CD4-positive, CD25-positive, alpha-beta regulatory T cell (primary cell): ENCODE data around the gene COMP. TPM values are rescaled to one million over a fixed set of nuclear protein-coding genes. Genes with fewer than 3 reads are reported as not detected.

Experiments used
- ATAC-seq, 2 donors: fragments of 150-1000 bp; cut with Tn5 transposase; one replicate each; pipeline ENCODE4 v1.10.0; 2021; ENCODE audit warnings: low read depth in 2 of 2, moderate number of reproducible peaks in 2 of 2, moderate library complexity in 1 of 2
- DNase-seq, 3 donors: peaks; one replicate each; pipeline versions ENCODE4 v3.0.0 to v3.0.0-alpha.2; 2012 to 2022; ENCODE audit warnings: mixed read lengths in 1 of 3
- H3K27ac ChIP-seq: one replicate; pipeline ENCODE4 v1.7.0; 2013; ENCODE audit warnings: mild to moderate bottlenecking, low read length; ENCODE audit not compliant: insufficient read depth, poor library complexity, severe bottlenecking
- H3K27me3 ChIP-seq: one replicate; pipeline ENCODE4 v1.7.0; 2013; ENCODE audit warnings: low read length; ENCODE audit not compliant: control insufficient read depth, insufficient read depth
- H3K36me3 ChIP-seq: one replicate; pipeline ENCODE4 v1.7.0; 2013; ENCODE audit warnings: mild to moderate bottlenecking, low read length, moderate library complexity; ENCODE audit not compliant: control insufficient read depth, insufficient read depth
- H3K4me1 ChIP-seq: 2 replicates; pipeline ENCODE4 v1.7.0; 2013; ENCODE audit warnings: mild to moderate bottlenecking, low read length; ENCODE audit not compliant: insufficient read depth, control insufficient read depth, poor library complexity, severe bottlenecking
- H3K4me3 ChIP-seq: one replicate; pipeline ENCODE4 v1.7.0; 2013; ENCODE audit warnings: low read depth, mild to moderate bottlenecking, low read length, moderate library complexity
- H3K9me3 ChIP-seq, 2 experiments: 1 replicate in 1 of 2; 2 replicates in 1 of 2; pipeline ENCODE4 v1.7.0; 2013; ENCODE audit warnings: low read length in 2 of 2, mild to moderate bottlenecking in 1 of 2, moderate library complexity in 1 of 2; ENCODE audit not compliant: control insufficient read depth in 2 of 2
- H3K27ac Mint-ChIP-seq, 3 donors: one replicate each; pipeline ENCODE4 v1.8.0; 2020 to 2022; ENCODE audit warnings: mild to moderate bottlenecking in 3 of 3, mixed read lengths in 3 of 3, moderate library complexity in 2 of 3
- H3K27me3 Mint-ChIP-seq: one replicate; pipeline ENCODE4 v1.8.0; 2022; ENCODE audit warnings: mild to moderate bottlenecking, mixed read lengths
- H3K36me3 Mint-ChIP-seq: one replicate; pipeline ENCODE4 v1.8.0; 2020; ENCODE audit warnings: mixed read lengths
- H3K4me1 Mint-ChIP-seq, 4 donors: one replicate each; pipeline ENCODE4 v1.8.0; 2020 to 2022; ENCODE audit warnings: mixed read lengths in 4 of 4, mild to moderate bottlenecking in 1 of 4
- H3K4me3 Mint-ChIP-seq, 4 donors: one replicate each; pipeline ENCODE4 v1.8.0; 2020 to 2022; ENCODE audit warnings: mild to moderate bottlenecking in 4 of 4, mixed read lengths in 4 of 4, moderate library complexity in 3 of 4
- H3K9me3 Mint-ChIP-seq, 7 donors: one replicate each; pipeline ENCODE4 v1.8.0; 2020 to 2022; ENCODE audit warnings: mixed read lengths in 7 of 7, mild to moderate bottlenecking in 3 of 7, moderate library complexity in 2 of 7
- polyA plus RNA-seq, 4 donors: library from polyadenylated mRNA; unstranded; fragments of 300-500 nt; fragmentation: Illumina TruSeq; gene quantifications; one replicate each; pipeline ENCODE4 v1.2.3, GENCODE V29; 2021
- total RNA-seq: library from RNA; stranded (reverse); gene quantifications from one replicate; pipeline ENCODE4 v1.2.3, GENCODE V29; 2022

The COMP gene
- total and polyA plus RNA-seq, 5 donors from 2014 or later: not detected

GRCh38 chr19:18776288-18776594, 14.9 kb downstream of the COMP start:
- H3K4me3 Mint-ChIP-seq: no peak overlapping the region
- H3K4me1 ChIP-seq: no peaks in the 10 kb centered on the region
- no peaks in the 10 kb centered on the region for H3K27me3 ChIP-seq
- H3K27me3 Mint-ChIP-seq: no peaks in the 10 kb centered on the region
- H3K9me3 Mint-ChIP-seq: no peaks in the 10 kb centered on the region
- H3K9me3 ChIP-seq: no peaks in the 10 kb centered on the region
- no peak overlapping the region for H3K27ac Mint-ChIP-seq
- DNase-seq (no peak), ATAC-seq (no peak)
- no peak overlapping the region for H3K27ac ChIP-seq
- peaks cover 3% of the 10 kb centered on the region for H3K36me3 Mint-ChIP-seq
- H3K4me3 ChIP-seq: no peak overlapping the region
- H3K36me3 ChIP-seq: no peaks in the 10 kb centered on the region
- peaks cover 0 to 1% (median 0%) of the 10 kb centered on the region in 4 donors for H3K4me1 Mint-ChIP-seq

- H3K36me3 ChIP-seq: no peaks in the 10 kb centered on the region
- no peaks in the 10 kb centered on the region for H3K9me3 ChIP-seq
- no peaks in the 10 kb centered on the region for H3K9me3 Mint-ChIP-seq
- H3K27ac Mint-ChIP-seq: no peak overlapping the region
- peaks cover 5% of the 10 kb centered on the region for H3K36me3 Mint-ChIP-seq
- H3K4me3 ChIP-seq: no peak overlapping the region
- no peaks in the 10 kb centered on the region for H3K4me1 ChIP-seq
- ATAC-seq (no peak), DNase-seq (no peak)
- peaks cover 0 to 1% (median 0%) of the 10 kb centered on the region in 4 donors for H3K4me1 Mint-ChIP-seq
- no peak overlapping the region for H3K27ac ChIP-seq
- no peak overlapping the region for H3K4me3 Mint-ChIP-seq
- H3K27me3 Mint-ChIP-seq: no peaks in the 10 kb centered on the region
- H3K27me3 ChIP-seq: no peaks in the 10 kb centered on the region
These were observed 15.4 kb downstream of the COMP start for GRCh38 chr19:18775586-18776287.

- no peaks in the 10 kb centered on the region for H3K36me3 ChIP-seq
- H3K27ac Mint-ChIP-seq: no peak overlapping the region
- H3K4me1 Mint-ChIP-seq: peaks cover 0 to 1% (median 0%) of the 10 kb centered on the region in 4 donors
- H3K27ac ChIP-seq: no peak overlapping the region
- no peaks in the 10 kb centered on the region for H3K27me3 Mint-ChIP-seq
- peaks cover 9% of the 10 kb centered on the region for H3K36me3 Mint-ChIP-seq
- ATAC-seq (no peak), DNase-seq (no peak)
- no peaks in the 10 kb centered on the region for H3K9me3 Mint-ChIP-seq
- no peak overlapping the region for H3K4me3 Mint-ChIP-seq
- no peaks in the 10 kb centered on the region for H3K9me3 ChIP-seq
- H3K27me3 ChIP-seq: no peaks in the 10 kb centered on the region
- H3K4me1 ChIP-seq: no peaks in the 10 kb centered on the region
- H3K4me3 ChIP-seq: no peak overlapping the region
These were observed 16.2 kb downstream of the COMP start for GRCh38 chr19:18774782-18775444.

- Mint-ChIP-seq H3K27ac (no peak overlapping the region), H3K27me3 (no peaks in the 10 kb centered on the region), H3K36me3 (peaks cover 9% of the 10 kb centered on the region), H3K9me3 (no peaks in the 10 kb centered on the region), H3K4me3 (no peak overlapping the region), H3K4me1 (peaks cover 0 to 1% (median 0%) of the 10 kb centered on the region in 4 donors)
- H3K27me3 ChIP-seq: no peaks in the 10 kb centered on the region
- H3K27ac ChIP-seq: no peak overlapping the region
- ATAC-seq (no peak), DNase-seq (no peak)
- H3K36me3 ChIP-seq: no peaks in the 10 kb centered on the region
- H3K9me3 ChIP-seq: no peaks in the 10 kb centered on the region
- H3K4me1 ChIP-seq: no peaks in the 10 kb centered on the region
- no peak overlapping the region for H3K4me3 ChIP-seq
These were observed 17.0 kb downstream of the COMP start for GRCh38 chr19:18774107-18774506.

DNA sequence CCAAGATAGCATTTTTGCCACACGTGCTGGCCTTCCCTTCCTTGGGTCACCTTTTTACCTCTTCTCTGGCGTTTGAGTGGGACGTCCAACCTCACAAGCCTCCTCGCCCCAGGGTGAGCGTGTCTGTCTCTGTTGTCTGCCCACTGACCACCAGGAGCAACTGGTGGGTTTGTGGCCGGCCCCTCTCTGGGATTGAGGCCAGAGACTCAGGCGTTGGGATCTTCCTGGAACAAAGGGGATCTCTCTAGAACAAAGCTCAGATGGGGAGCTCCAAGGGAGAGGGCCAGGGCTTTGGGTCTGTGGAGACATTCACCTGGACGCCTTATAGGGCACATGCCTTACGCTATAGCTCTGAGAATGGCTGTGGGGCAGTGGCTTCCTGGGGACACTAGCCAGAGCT, 17.4 kb downstream of the COMP start:
- H3K36me3 ChIP-seq: no peaks in the 10 kb centered on the region
- H3K27ac ChIP-seq: no peak overlapping the region
- Mint-ChIP-seq H3K9me3 (no peaks in the 10 kb centered on the region), H3K4me3 (no peak overlapping the region), H3K4me1 (peaks cover 0 to 1% (median 0%) of the 10 kb centered on the region in 4 donors), H3K36me3 (peaks cover 9% of the 10 kb centered on the region), H3K27ac (no peak overlapping the region), H3K27me3 (no peaks in the 10 kb centered on the region)
- no peaks in the 10 kb centered on the region for H3K27me3 ChIP-seq
- ATAC-seq (no peak), DNase-seq (no peak)
- no peak overlapping the region for H3K4me3 ChIP-seq
- H3K9me3 ChIP-seq: no peaks in the 10 kb centered on the region
- H3K4me1 ChIP-seq: no peaks in the 10 kb centered on the region

DNA sequence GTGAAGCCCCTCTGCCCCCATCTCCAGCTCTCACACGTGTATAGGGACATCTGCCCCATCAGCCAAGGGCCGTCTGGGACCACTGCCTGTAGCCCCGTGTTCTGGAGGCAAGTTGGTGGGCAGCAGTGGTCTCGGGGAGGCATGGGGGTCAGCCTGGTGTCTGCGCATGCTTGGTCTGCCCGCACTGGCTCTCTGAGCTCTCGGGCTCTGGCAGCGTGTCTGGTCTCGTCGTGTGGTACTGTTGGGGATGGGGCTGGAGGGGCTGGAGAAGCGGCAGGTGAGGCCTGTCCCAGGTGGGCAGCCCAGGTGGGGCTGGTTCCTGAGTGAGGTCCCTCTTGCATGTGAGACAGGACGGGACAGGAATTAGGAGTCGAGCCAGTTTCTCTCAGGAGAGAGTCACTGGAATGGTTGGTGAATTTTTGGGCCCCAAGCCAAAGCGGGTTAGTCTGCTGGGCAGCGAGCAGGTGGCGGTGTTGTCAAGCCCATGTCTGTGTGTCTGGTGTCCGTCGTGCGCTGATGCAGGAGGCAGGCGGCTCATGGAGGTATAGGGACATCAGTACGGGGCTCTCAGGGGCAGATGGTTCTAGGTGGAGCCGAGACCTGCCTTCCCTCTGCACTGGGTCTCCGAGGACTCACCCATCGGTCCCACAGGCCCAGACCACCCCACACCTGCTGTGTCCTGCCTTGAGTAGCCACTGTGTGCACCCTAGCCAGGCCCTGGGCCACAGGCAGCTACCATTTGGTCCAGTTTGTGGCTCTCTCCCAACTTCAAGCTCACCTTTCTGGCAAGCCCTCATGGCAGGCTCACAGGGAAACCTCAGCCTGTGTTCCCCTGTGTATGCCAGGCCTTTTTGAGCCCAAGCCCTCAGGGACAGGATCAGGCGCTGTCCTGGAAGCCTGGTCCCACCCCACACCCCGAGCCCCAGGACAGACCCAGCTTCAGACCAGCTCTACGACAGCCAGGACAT, 18.2 kb downstream of the COMP start:
- no peaks in the 10 kb centered on the region for H3K9me3 ChIP-seq
- no peak for DNase-seq
- Mint-ChIP-seq H3K4me3 (no peak overlapping the region), H3K27ac (peak overlapping the region in 1 of 3 donors; percentile 46), H3K9me3 (no peaks in the 10 kb centered on the region), H3K27me3 (no peaks in the 10 kb centered on the region), H3K36me3 (peaks cover 9% of the 10 kb centered on the region), H3K4me1 (peaks cover 0 to 1% (median 0%) of the 10 kb centered on the region in 4 donors)
- H3K4me1 ChIP-seq: no peaks in the 10 kb centered on the region
- ATAC-seq: no peak
- no peak overlapping the region for H3K27ac ChIP-seq
- no peak overlapping the region for H3K4me3 ChIP-seq
- H3K36me3 ChIP-seq: no peaks in the 10 kb centered on the region
- H3K27me3 ChIP-seq: no peaks in the 10 kb centered on the region

DNA sequence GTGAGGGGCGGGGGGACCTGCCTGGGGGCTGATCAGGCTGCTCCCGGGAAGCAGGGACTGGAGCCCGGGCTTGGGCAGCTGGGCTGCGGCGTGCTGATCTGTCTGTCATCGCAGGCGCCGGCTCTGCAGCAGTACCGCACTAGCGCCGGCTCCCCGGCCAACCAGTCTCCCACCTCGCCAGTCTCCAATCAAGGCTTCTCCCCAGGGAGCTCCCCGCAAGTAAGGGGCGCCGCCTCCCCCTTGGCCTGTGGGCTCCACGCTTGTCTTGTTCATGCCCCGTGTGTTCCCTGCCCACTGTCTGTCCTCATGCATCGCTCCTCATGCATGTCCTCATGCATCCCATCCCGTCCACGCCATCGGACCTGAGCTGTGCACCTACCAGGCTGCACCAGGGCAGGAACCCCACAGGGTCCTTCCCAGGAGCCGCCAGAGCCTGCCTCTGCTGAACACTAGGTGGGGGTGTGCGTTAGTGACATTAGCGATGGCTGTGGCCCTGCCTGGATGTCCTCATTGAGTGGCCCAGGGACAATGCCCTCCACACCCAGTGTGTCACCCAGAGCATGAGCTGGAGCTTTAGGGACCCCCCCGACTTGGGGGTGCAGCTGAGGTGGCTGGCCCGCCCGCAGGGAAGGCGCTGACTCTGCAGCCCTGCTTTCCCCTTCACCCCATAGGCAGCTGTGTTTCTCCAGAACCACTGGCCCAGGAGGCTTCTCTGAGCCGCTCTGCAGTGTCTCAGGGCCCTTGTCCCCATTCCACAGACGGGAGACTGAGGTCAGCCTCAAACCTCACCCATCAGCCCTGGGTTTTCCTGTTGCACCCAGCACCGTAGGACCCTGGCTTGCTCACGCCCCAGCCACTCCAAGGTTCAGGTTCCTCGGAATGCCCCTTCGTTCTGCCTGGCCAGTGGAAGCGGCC, 19.5 kb downstream of the COMP start:
- Histone ChIP-seq H3K4me1 (no peaks in the 10 kb centered on the region), H3K4me3 (no peak overlapping the region), H3K27me3 (no peaks in the 10 kb centered on the region), H3K9me3 (no peaks in the 10 kb centered on the region), H3K27ac (no peak overlapping the region), H3K36me3 (no peaks in the 10 kb centered on the region)
- Mint-ChIP-seq H3K27ac (no peak overlapping the region), H3K9me3 (no peaks in the 10 kb centered on the region), H3K27me3 (no peaks in the 10 kb centered on the region), H3K36me3 (peaks cover 9% of the 10 kb centered on the region), H3K4me1 (peaks cover 0 to 1% (median 0%) of the 10 kb centered on the region in 4 donors), H3K4me3 (peak overlapping the region in 1 of 4 donors; percentile 67)
- DNase-seq (no peak), ATAC-seq (no peak)
